Measurements from ENCODE around the gene COMMD1.

The COMMD1 gene

GRCh38 chr2:62184512-62185230 lies 279.2 kb downstream of the COMMD1 start:
- DNase-seq, result no peak

All from NCI-H2081 (cell line).